NCI-H446 treated with DMSO at 0.1 percent for 48 hours (cell line): Measurements from ENCODE around the gene PPP1R37.

Experiments
- DNase-seq: peaks from one replicate; lab custom pipeline; 2025; lab: John Stamatoyannopoulos, UW

Gene PPP1R37

GRCh38 chr19:45137179-45137761 is 44.3 kb downstream of the PPP1R37 start:
- DNase-seq = no peak

DNA sequence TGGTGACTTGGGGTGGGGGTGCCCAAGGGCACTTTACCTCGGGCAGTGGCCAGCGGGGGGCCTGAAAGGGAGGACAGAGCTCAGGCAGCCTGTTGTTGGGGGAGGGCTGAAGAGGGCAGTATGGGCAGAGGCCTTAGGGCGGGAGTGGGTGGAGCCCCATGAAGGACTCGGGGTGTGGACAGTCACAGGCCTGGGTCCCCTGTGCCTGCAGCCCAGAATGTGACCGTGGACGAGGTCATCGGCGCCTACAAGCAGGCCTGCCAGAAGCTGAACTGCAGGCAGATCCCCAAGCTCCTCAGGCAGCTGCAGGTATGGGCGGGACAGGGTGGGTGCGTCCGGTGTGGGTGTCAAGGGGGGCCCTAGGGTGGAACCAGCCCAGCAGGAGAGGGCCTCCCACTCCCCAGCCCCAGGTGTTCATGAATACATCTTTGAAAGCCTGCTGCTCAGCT is 45.3 kb downstream of the PPP1R37 start:
- no peak for DNase-seq

DNA sequence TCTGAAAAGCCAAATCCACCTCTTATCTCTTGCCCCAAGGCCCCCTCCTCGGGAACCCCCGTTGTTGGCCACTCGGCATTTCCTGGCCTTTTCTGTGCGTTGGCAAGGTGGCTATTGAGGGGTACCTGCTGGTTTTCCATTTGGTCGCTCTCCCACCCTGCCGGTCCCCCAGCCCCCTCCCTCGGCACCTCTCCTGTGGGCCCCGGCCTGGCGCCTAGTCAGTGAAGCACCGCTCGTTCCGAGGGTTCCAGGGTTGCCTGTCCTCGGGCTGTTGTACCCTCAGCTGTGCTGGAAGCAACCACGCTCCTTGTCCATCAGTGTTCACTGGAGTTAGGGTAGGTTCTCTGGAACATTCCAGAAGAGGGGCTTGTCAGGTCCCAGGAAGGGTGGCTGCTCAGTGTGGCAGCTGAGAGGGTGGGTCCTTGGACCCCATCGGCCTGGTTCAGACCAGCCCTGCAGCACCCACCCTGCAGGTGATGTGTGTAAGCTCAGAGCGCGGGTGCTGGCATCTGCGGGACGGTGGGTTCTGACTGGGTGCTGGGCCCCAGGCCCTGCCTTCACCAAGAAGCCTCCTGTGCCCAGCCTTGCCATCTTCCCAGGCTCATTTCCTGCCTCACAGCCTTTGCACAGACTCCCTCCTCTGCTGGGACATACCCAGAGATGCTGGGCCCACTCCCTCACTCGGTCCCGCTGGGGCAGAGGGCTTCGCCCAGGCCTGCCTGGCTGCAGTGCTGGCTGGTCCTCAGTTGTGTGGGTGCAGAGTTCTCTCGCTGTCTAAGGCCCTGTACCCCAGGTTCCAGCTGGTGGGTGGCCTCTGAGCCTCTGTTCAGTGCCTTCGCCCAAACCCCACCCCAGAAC is 46.5 kb downstream of the PPP1R37 start:
- DNase-seq = no peak

DNA sequence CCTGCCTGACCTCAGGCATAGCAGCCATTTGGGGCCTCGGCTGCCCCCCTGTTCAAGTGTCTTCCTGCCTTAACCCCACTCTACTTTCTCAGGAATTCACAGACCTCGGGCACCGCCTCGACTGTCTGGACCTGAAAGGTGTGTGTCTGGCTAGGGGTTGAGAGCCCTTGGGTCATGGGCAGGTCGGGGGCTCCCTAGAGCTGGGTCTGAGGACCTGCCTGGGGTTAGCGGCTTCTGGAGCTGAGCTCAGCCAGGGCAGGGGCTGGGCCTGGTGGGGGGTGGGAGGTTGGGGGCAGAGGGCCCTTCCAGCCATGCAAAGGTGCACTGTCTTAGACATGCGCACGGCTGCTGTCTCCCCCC is 47.1 kb downstream of the PPP1R37 start:
- DNase-seq = no peak

GRCh38 chr19:45140533-45140932 is 47.6 kb downstream of the PPP1R37 start:
- no peak for DNase-seq

DNA sequence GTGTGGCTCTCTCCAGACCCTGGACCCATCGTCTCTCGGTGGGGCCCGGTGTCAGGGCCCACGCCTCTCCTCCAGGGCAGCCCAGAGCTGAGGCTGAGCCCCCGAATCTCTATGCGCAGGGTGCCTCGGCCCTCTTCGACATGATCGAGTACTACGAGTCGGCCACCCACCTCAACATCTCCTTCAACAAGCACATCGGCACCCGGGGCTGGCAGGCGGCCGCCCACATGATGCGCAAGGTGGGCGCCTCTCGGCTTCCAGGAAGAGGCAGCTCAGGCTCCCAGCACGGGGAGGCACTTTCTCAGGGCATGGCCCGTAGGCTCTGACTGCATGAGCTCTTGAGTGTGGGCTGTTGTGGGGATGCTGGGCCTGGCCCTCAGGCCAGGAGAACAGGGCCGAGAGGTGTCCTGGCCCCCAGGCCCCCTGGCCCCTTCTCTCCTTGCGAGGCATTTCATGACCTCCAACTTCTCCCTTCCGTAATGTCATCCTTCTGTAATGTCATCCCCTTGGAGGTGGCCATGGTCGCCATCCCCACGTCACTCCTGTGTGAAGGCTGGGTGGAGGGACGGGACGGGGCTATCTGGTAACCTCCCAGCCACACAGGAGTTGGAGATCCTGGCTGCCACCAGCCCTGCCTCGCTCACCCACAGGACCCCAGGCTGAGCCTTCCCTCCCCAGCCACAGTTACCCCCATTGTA is 48.4 kb downstream of the PPP1R37 start:
- DNase-seq = no peak

DNA sequence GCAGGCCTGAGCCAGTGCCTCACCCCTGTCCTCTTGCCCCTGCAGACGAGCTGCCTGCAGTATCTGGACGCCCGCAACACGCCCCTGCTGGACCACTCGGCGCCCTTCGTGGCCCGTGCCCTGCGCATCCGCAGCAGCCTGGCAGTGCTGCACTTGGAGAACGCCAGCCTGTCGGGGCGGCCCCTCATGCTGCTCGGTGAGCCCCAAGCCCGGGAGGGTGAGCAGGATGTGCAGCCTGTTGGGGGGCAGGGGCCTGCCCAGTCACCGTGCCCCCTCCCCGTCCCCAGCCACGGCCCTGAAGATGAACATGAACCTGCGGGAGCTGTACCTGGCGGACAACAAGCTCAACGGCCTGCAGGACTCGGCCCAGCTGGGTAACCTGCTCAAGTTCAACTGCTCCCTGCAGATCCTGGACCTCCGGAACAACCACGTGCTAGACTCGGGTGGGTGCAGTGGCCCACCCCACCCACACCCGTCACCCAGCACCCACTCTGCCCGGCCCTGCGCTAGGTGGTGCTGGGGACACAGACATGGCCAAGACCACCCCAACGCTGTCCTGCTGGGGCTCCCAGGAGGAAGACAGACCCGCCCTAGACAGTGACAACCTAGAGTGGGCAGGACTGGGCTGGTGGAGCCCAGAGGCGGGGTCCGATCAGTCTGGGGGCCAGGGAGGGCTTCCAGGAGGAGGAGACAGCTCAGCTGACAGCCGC is 49.2 kb downstream of the PPP1R37 start:
- DNase-seq = no peak

- DNase-seq = no peak
These were observed 49.7 kb downstream of the PPP1R37 start for GRCh38 chr19:45142726-45143110.

DNA sequence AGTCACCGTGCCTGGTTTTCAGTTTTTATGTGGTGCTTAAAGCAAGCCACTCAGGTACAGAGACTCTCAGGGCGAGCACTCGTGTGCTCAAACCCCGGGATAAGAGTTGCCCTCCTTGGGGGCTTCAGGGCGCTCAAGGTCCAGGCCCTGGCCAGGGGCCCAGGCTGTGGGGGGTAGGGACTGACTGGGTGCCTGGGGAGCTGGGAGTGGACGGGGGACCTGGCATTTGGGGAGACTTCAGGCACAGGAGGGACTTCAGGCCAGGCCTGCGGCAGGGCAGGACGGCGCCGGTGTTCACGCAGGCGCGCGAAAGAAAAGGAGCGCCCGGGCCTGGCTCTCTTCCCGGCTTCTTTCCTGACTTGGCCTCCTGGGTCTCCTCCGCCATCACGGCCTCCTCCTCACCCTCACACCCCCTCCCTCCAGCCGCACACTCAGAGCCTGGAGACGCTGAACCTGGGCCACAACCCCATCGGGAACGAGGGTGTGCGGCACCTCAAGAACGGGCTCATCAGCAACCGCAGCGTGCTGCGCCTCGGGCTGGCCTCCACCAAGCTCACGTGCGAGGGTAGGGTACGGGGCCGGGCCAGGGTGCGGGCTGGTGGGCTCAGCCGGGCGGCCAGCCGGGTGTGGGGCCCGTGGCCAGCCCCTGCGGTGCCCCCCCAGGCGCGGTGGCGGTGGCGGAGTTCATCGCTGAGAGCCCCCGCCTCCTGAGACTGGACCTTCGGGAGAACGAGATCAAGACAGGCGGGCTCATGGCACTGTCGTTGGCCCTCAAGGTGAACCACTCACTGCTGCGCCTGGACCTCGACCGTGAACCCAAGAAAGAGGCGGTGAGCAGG is 51.7 kb downstream of the PPP1R37 start:
- no peak for DNase-seq

DNA sequence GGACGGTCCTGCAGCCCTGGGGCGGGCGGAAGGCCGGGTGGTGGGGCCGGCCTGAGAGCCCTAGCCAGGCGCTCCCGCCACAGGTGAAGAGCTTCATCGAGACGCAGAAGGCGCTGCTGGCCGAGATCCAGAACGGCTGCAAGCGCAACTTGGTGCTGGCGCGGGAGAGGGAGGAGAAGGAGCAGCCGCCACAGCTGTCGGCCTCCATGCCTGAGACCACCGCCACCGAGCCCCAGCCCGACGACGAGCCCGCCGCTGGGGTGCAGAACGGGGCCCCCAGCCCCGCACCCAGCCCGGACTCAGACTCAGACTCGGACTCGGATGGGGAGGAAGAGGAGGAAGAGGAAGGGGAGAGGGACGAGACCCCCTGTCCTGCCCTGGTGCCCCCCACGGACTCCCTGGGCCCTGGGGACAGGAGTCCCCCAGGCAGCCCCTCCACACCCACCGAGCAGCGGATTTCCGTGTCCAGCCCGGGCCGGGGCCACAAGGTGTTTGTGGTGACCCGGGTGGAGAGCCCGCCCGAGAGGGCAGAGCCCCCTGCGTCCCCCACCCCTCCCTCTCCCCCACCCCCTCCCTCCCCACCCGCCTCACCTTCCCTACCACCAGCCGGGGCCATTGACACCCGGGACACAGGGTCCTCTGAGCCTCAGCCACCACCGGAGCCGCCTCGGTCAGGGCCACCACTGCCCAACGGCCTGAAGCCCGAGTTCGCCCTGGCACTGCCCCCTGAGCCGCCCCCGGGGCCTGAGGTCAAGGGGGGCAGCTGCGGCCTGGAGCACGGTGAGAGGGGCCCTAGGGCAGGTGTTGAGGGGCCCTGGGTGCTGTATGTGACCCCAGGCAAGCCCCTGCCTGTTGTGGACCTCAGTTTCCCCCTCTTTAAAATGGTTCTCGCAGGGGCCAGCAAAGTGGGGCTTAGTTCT is 52.6 kb downstream of the PPP1R37 start:
- no peak for DNase-seq

DNA sequence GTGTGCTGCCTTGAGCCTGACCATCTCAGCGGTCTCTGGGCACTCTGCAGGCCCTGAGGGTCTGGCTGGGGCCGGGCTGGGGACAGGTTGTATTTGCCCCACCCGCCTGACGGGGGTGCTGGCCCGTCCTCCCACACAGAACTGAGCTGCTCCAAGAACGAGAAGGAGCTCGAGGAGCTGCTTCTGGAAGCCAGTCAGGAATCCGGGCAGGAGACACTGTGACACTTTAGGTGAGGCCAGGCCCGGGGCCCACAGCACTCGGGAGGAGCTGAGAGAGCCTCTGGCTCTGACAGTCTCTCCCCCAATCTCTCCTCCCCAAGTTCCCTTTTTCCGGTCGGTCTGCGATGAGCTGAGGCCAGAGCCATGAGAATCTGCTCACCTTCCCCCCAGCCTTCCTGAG is 53.3 kb downstream of the PPP1R37 start:
- DNase-seq = no peak

- no peak for DNase-seq
These were observed 53.8 kb downstream of the PPP1R37 start for GRCh38 chr19:45146741-45147205.

DNA sequence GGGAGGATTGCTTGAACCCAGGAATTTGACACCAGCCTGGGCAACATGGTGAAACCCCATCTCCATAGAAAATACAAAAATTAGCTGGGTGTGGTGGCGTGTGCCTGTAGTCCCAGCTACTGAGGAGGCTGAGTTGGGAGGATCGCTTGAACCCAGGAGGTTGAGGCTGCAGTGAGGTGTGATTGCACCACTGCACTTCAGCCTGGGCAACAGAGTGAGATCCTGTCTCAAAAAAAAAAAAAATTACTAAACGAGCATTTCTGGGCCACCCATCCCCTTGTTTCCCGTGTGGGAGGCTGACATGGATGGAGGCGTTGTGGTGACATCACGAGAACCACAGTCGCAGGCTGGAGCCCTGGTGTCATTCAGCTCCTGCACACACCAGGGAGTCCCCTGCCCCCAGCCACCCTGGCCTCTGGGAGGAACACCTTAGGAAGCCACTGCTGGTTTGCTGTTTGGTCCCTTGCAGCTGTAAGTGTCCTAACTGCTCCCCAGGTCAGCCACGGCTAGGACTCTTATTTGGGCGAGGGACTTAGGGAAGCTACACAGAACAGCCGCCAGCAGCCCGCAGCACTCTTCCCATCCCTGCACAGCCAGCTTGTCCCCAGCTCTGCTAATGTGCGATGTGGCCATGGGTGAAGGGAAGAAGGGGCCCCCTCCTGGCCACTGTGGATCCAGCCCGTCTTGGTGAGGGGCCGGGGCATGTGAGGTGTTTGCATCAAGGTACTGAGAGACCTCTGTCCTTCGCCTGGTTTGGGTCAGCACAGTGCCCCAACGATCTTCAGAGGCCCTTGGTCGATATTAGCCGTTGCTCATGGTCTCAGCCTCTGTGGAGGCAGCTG is 55.1 kb downstream of the PPP1R37 start:
- DNase-seq = no peak

DNA sequence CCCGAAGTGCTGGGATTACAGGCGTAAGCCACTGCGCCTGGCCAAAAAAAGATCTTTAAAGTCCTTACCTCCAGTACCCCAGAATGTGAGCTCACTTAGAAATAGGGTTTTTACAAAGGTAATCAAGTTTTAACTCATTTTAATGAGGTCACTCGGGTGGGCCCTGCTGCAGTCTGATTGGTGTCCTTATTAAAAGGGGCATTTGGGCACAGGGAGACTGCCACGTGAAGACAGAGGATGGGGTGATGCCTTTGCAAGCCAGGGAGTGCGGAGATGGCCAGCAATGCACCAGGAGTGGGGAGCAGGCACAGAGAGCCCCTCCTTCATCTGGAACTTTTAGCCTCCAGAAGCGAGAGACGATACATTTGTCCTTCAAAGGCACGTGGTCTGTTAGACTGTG is 56.1 kb downstream of the PPP1R37 start:
- no peak for DNase-seq

GRCh38 chr19:45150180-45150579 is 57.2 kb downstream of the PPP1R37 start:
- no peak for DNase-seq

GRCh38 chr19:45150751-45151281 is 57.8 kb downstream of the PPP1R37 start:
- DNase-seq = no peak

- DNase-seq = no peak
These were observed 58.3 kb downstream of the PPP1R37 start for GRCh38 chr19:45151320-45151719.

- DNase-seq = no peak
These were observed 59.0 kb downstream of the PPP1R37 start for GRCh38 chr19:45151821-45152503.
